MM.1S (cell line): ENCODE data around the gene TMEM190.
"Not testable (repeated sequence)": the region's sequence is repeated elsewhere in the genome, so short reads cannot be mapped to it uniquely, and the experiment has no call there.

Experiments used
- DNase-seq: peaks from one replicate; pipeline ENCODE4 v3.0.0-alpha.2; 2015
- H2AFZ ChIP-seq: fragments of 300-600 bp; sonication (generic); 2 replicates; pipeline ENCODE4 v1.6.0; 2016; ENCODE audit warnings: antibody characterized with exemption, low read length
- H3F3A ChIP-seq: fragments of 300-600 bp; sonication (generic); 2 replicates; pipeline ENCODE4 v1.6.1; 2016; ENCODE audit warnings: mild to moderate bottlenecking, antibody characterized with exemption, low read length, moderate library complexity, mixed read lengths; ENCODE audit not compliant: insufficient read depth
- H3K27ac ChIP-seq: fragments of 300-600 bp; sonication (generic); 2 replicates; pipeline ENCODE4 v1.5.1; 2016; ENCODE audit warnings: mild to moderate bottlenecking, low read length
- H3K27me3 ChIP-seq: fragments of 300-600 bp; sonication (generic); replicated peaks from 2 replicates; pipeline ENCODE4 v1.6.0; 2016; ENCODE audit warnings: low read length; ENCODE audit not compliant: insufficient read depth
- H3K36me3 ChIP-seq: fragments of 300-600 bp; sonication (generic); replicated peaks from 2 replicates; pipeline ENCODE4 v1.6.1; 2016; ENCODE audit warnings: mild to moderate bottlenecking, low read length, mixed read lengths; ENCODE audit not compliant: insufficient read depth
- H3K4me1 ChIP-seq: fragments of 300-600 bp; sonication (generic); 2 replicates; pipeline ENCODE4 v1.6.1; 2016; ENCODE audit warnings: low read length, mixed read lengths
- H3K4me2 ChIP-seq: fragments of 300-600 bp; sonication (generic); 2 replicates; pipeline ENCODE4 v1.6.0; 2016; ENCODE audit warnings: low read depth, low read length
- H3K4me3 ChIP-seq: fragments of 300-600 bp; sonication (generic); 2 replicates; pipeline ENCODE4 v1.5.1; 2016; ENCODE audit warnings: low read length, mixed read lengths
- H3K79me2 ChIP-seq: fragments of 300-600 bp; sonication (generic); 2 replicates; pipeline ENCODE4 v1.6.1; 2016; ENCODE audit warnings: mixed run types, low read length, mixed read lengths
- H3K9ac ChIP-seq: fragments of 300-600 bp; sonication (generic); 2 replicates; pipeline ENCODE4 v1.6.1; 2016; ENCODE audit warnings: low read length, mixed read lengths
- H3K9me2 ChIP-seq: fragments of 300-600 bp; sonication (generic); replicated peaks from 2 replicates; pipeline ENCODE4 v1.6.1; 2016; ENCODE audit warnings: mild to moderate bottlenecking, low read length, mixed read lengths; ENCODE audit not compliant: insufficient read depth
- H3K9me3 ChIP-seq: fragments of 300-600 bp; sonication (generic); replicated peaks from 2 replicates; pipeline ENCODE4 v1.6.1; 2016; ENCODE audit warnings: mild to moderate bottlenecking, low read length, mixed read lengths; ENCODE audit not compliant: insufficient read depth
- H4K20me1 ChIP-seq: fragments of 300-600 bp; sonication (generic); 2 replicates; pipeline ENCODE4 v1.6.1; 2016; ENCODE audit warnings: mild to moderate bottlenecking, low read length, moderate library complexity, mixed read lengths; ENCODE audit not compliant: insufficient read depth
- CTCF ChIP-seq: fragments of 300-600 bp; sonication (generic); IDR thresholded peaks from 2 replicates; pipeline ENCODE4 v1.5.1; 2016; ENCODE audit warnings: antibody characterized with exemption, low read length, mixed read lengths
- EZH2 ChIP-seq: fragments of 300-600 bp; sonication (generic); optimal IDR thresholded peaks from 2 replicates; pipeline ENCODE3; 2017; ENCODE audit warnings: low read depth, mild to moderate bottlenecking, antibody characterized with exemption, low read length, mixed read lengths
- EZH2phosphoT487 ChIP-seq: fragments of 300-600 bp; sonication (generic); IDR thresholded peaks from 2 replicates; pipeline ENCODE4 v1.6.1; 2018; ENCODE audit warnings: antibody characterized with exemption, low read length

The TMEM190 gene

GRCh38 chr19:55398200-55398925 is 21.7 kb downstream of the TMEM190 start:
- Histone ChIP-seq H2AFZ (no peak overlapping the region), H3K9me3 (no peaks in the 10 kb centered on the region), H3K9me2 (no peaks in the 10 kb centered on the region), H3K36me3 (peaks cover 11% of the 10 kb centered on the region; the same call in 1 of the 2 replicates), H3K79me2 (peaks cover 11% of the 10 kb centered on the region), H3F3A (peaks cover 31% of the 10 kb centered on the region), H3K27ac (no peak overlapping the region), H3K4me2 (no peak overlapping the region), H3K27me3 (no peaks in the 10 kb centered on the region), H3K9ac (no peak overlapping the region), H4K20me1 (0 out of 2 replicates have a peak, but pooled peaks cover 8% of the 10 kb centered on the region), H3K4me3 (no peak overlapping the region), H3K4me1 (no peaks in the 10 kb centered on the region)
- TF ChIP-seq EZH2 (no peak), CTCF (no peak), EZH2phosphoT487 (no peak)
- no peak for DNase-seq

- Histone ChIP-seq H4K20me1 (peaks cover 9% of the 10 kb centered on the region), H3K9me2 (no peaks in the 10 kb centered on the region), H3K9ac (no peak overlapping the region)
Observed at GRCh38 chr19:55400281-55401087, 23.9 kb downstream of the TMEM190 start.

GRCh38 chr19:55401390-55401789 is 24.8 kb downstream of the TMEM190 start:
- H3K79me2 ChIP-seq, result peaks cover 35% of the 10 kb centered on the region
- not testable (repeated sequence) for H2AFZ ChIP-seq, H3K9me3 ChIP-seq, H3K9ac ChIP-seq, DNase-seq, H3K27me3 ChIP-seq, H3K27ac ChIP-seq, H3K4me2 ChIP-seq, H3K4me3 ChIP-seq, H3K9me2 ChIP-seq
- H3F3A ChIP-seq, result peaks cover 44% of the 10 kb centered on the region
- peaks cover 18% of the 10 kb centered on the region for H4K20me1 ChIP-seq
- peaks cover 20% of the 10 kb centered on the region for H3K36me3 ChIP-seq
- H3K4me1 ChIP-seq, result peaks cover 11% of the 10 kb centered on the region

More at GRCh38 chr19:55400281-55401087, 23.9 kb downstream of the TMEM190 start:
- no peak for TF ChIP-seq EZH2
- TF ChIP-seq CTCF, result no peak
- no peak for TF ChIP-seq EZH2phosphoT487
- H3K36me3 ChIP-seq, result peaks cover 19% of the 10 kb centered on the region
- no peak overlapping the region for H3K4me3 ChIP-seq
- peaks cover 26% of the 10 kb centered on the region for H3K79me2 ChIP-seq
- no peaks in the 10 kb centered on the region for H3K9me3 ChIP-seq
- H3F3A ChIP-seq, result peaks cover 38% of the 10 kb centered on the region
- H3K27ac ChIP-seq, result no peak overlapping the region
- H3K27me3 ChIP-seq, result no peaks in the 10 kb centered on the region
- H3K4me1 ChIP-seq, result peaks cover 2% of the 10 kb centered on the region; the same call in 1 of the 2 replicates
- H3K4me2 ChIP-seq, result no peak overlapping the region
- H2AFZ ChIP-seq, result no peak overlapping the region
- DNase-seq, result no peak
